ENCODE data around the gene LDLRAD4.

- TF ChIP-seq CTCF (conservative IDR thresholded peaks at IDR 0.05) (no peak), ZFX (IDR thresholded peaks at IDR 0.05) (no peak)
These were observed 337.3 kb downstream of the LDLRAD4 start for GRCh38 chr18:13555865-13556264.
